ENCODE data around the gene IL34. TPM values are rescaled to one million over a fixed set of nuclear protein-coding genes. Genes with fewer than 3 reads are reported as not detected.

The IL34 gene
- polyA plus RNA-seq, 1 donor from 2014 or later = 3.0 TPM

DNA sequence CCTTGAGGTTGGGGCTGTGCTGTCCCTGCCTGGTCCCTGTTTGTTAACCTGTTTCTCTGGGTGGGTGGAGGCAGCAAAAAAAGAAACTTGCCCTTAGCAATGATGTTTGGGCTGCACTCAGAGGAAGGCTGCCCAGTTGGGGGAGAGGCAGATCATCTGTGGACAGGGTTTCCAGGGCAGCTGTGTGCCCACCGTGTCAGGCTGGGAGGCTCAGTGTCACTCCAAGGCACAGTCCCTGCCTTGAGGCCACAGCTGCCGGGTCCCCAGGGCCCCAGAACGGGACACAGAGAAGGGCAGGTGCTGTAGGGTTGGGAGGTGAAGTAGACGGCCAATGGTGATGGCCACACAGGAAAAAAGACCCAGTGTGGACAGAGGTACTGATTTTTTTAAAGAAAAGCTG is 3.9 kb downstream of the IL34 start:
- no peak overlapping the region for H3K9ac ChIP-seq (ENCODE audit: low read length)
- H3K9me3 ChIP-seq (ENCODE audit: low read length) = no peaks in the 10 kb centered on the region
- no peak overlapping the region for H3K4me3 ChIP-seq (ENCODE audit: low read length)
- H3K9me2 ChIP-seq (ENCODE audit: insufficient read depth, low read length) = no peaks in the 10 kb centered on the region
- H2AFZ ChIP-seq (ENCODE audit: low read depth, low read length) = no peak overlapping the region
- H3K4me2 ChIP-seq (ENCODE audit: low read length) = no peak overlapping the region
- H3F3A ChIP-seq (ENCODE audit: insufficient read depth, low read length, poor library complexity, severe bottlenecking) = no peaks in the 10 kb centered on the region
- no peaks in the 10 kb centered on the region for H3K36me3 ChIP-seq (ENCODE audit: insufficient read depth, low read length)
- no peak overlapping the region for H3K27ac ChIP-seq (ENCODE audit: low read length)
- TF ChIP-seq, protein P1, sequence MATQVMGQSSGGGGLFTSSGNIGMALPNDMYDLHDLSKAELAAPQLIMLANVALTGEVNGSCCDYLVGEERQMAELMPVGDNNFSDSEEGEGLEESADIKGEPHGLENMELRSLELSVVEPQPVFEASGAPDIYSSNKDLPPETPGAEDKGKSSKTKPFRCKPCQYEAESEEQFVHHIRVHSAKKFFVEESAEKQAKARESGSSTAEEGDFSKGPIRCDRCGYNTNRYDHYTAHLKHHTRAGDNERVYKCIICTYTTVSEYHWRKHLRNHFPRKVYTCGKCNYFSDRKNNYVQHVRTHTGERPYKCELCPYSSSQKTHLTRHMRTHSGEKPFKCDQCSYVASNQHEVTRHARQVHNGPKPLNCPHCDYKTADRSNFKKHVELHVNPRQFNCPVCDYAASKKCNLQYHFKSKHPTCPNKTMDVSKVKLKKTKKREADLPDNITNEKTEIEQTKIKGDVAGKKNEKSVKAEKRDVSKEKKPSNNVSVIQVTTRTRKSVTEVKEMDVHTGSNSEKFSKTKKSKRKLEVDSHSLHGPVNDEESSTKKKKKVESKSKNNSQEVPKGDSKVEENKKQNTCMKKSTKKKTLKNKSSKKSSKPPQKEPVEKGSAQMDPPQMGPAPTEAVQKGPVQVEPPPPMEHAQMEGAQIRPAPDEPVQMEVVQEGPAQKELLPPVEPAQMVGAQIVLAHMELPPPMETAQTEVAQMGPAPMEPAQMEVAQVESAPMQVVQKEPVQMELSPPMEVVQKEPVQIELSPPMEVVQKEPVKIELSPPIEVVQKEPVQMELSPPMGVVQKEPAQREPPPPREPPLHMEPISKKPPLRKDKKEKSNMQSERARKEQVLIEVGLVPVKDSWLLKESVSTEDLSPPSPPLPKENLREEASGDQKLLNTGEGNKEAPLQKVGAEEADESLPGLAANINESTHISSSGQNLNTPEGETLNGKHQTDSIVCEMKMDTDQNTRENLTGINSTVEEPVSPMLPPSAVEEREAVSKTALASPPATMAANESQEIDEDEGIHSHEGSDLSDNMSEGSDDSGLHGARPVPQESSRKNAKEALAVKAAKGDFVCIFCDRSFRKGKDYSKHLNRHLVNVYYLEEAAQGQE (IDR thresholded peaks at IDR 0.05; ENCODE audit: borderline replicate concordance) = no peak
- TF ChIP-seq MXI1 (conservative IDR thresholded peaks at IDR 0.05; ENCODE audit: poor library complexity, severe bottlenecking) (no peak), POLR2AphosphoS5 (IDR thresholded peaks at IDR 0.05) (no peak), TAF1 (IDR thresholded peaks at IDR 0.05; ENCODE audit: low read depth) (no peak), RAD21 (conservative IDR thresholded peaks at IDR 0.05) (no peak)
- TF ChIP-seq, protein P2, sequence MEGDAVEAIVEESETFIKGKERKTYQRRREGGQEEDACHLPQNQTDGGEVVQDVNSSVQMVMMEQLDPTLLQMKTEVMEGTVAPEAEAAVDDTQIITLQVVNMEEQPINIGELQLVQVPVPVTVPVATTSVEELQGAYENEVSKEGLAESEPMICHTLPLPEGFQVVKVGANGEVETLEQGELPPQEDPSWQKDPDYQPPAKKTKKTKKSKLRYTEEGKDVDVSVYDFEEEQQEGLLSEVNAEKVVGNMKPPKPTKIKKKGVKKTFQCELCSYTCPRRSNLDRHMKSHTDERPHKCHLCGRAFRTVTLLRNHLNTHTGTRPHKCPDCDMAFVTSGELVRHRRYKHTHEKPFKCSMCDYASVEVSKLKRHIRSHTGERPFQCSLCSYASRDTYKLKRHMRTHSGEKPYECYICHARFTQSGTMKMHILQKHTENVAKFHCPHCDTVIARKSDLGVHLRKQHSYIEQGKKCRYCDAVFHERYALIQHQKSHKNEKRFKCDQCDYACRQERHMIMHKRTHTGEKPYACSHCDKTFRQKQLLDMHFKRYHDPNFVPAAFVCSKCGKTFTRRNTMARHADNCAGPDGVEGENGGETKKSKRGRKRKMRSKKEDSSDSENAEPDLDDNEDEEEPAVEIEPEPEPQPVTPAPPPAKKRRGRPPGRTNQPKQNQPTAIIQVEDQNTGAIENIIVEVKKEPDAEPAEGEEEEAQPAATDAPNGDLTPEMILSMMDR (IDR thresholded peaks at IDR 0.05; ENCODE audit: poor library complexity, severe bottlenecking) = no peak
- H4K20me1 ChIP-seq (ENCODE audit: insufficient read depth) = no peaks in the 10 kb centered on the region
- no peaks in the 10 kb centered on the region for H3K79me2 ChIP-seq (replicated peaks; ENCODE audit: insufficient read depth, low read length)
- no peaks in the 10 kb centered on the region for H3K27me3 ChIP-seq (ENCODE audit: insufficient read depth, low read depth, low read length)

DNA sequence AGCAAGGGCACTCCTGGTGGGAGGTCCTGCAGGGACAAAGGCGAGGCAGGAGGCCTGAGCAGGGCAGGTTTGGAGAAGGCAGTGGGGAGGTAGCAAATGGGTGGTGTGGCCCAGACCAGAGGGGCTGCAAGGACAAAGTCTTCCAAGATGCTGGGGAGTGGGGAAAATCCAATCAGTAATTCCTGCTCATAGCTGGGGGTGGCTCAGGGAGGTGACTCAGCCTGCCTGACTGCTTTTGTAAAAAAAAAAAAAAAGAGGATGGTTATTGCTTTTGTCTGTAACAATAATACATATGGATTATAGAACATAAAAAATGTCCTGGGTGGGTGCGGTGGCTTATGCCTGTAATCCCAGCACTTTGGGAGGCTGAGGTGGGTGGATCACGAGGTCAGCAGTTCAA is 5.2 kb downstream of the IL34 start:
- H3K9ac ChIP-seq (ENCODE audit: low read length) = no peak overlapping the region

More for the DNA sequence above, 5.2 kb downstream of the IL34 start:
- Histone ChIP-seq H3K4me2 (ENCODE audit: low read length) (no peak overlapping the region), H3K4me3 (ENCODE audit: low read length) (no peak overlapping the region), H2AFZ (ENCODE audit: low read depth, low read length) (no peak overlapping the region), H3K36me3 (ENCODE audit: insufficient read depth, low read length) (no peaks in the 10 kb centered on the region), H3F3A (ENCODE audit: insufficient read depth, low read length, poor library complexity, severe bottlenecking) (no peaks in the 10 kb centered on the region), H4K20me1 (ENCODE audit: insufficient read depth) (no peaks in the 10 kb centered on the region), H3K27ac (ENCODE audit: low read length) (no peak overlapping the region), H3K79me2 (replicated peaks; ENCODE audit: insufficient read depth, low read length) (no peaks in the 10 kb centered on the region), H3K9me2 (ENCODE audit: insufficient read depth, low read length) (no peaks in the 10 kb centered on the region), H3K27me3 (ENCODE audit: insufficient read depth, low read depth, low read length) (no peaks in the 10 kb centered on the region), H3K9me3 (ENCODE audit: low read length) (no peaks in the 10 kb centered on the region)
- TF ChIP-seq SMC3 (conservative IDR thresholded peaks at IDR 0.05; ENCODE audit: poor library complexity) (no peak), EP300 (conservative IDR thresholded peaks at IDR 0.05; ENCODE audit: poor library complexity, severe bottlenecking) (no peak), RAD21 (conservative IDR thresholded peaks at IDR 0.05) (no peak), EZH2 (IDR thresholded peaks at IDR 0.05; ENCODE audit: borderline replicate concordance, insufficient read depth, low read length, poor library complexity, severe bottlenecking) (no peak), POLR2AphosphoS5 (IDR thresholded peaks at IDR 0.05) (no peak), MXI1 (conservative IDR thresholded peaks at IDR 0.05; ENCODE audit: poor library complexity, severe bottlenecking) (no peak), TAF1 (IDR thresholded peaks at IDR 0.05; ENCODE audit: low read depth) (no peak)
- TF ChIP-seq, protein P2 (IDR thresholded peaks at IDR 0.05; ENCODE audit: poor library complexity, severe bottlenecking) = no peak
- TF ChIP-seq, protein P1 (IDR thresholded peaks at IDR 0.05; ENCODE audit: borderline replicate concordance) = no peak

Data from neural cell (in vitro differentiated cells).